A549 (cell line): ENCODE data around the gene SAXO2. TPM values are rescaled to one million over a fixed set of nuclear protein-coding genes. Genes with fewer than 3 reads are reported as not detected.

Source experiments
- ATAC-seq, 2 experiments: fragments of 200-7000 bp in 1 of 2; fragments of >200 bp in 1 of 2; cut with Nextera tagmentation in 1 of 2; cut with Tn5 transposase in 1 of 2; 3 replicates each; pipeline versions ENCODE4 v1.8.0 to v1.9.1; 2018 to 2020; ENCODE audit warnings: mild to moderate bottlenecking in 1 of 2, moderate library complexity in 1 of 2
- CTCF ChIA-PET: fragments of 300-600 bp; sonication (Branson Sonifier 250); formaldehyde crosslinking; extraction: SDS; loops from one replicate; lab custom pipeline; 2021; ENCODE audit warnings: antibody characterized with exemption, inconsistent platforms; lab: Yijun Ruan, JAX
- POLR2A ChIA-PET: fragments of 350-600 bp; formaldehyde crosslinking; extraction: SDS; loops from one replicate; lab custom pipeline; 2021; ENCODE audit warnings: antibody characterized with exemption, inconsistent platforms; lab: Yijun Ruan, JAX
- DNase-seq, 2 experiments: peaks; one replicate each; pipeline versions ENCODE4 v3.0.0 to v3.0.0-alpha.2; 2011 to 2016; ENCODE audit warnings: low read depth in 1 of 2, low spot score in 1 of 2
- FAIRE-seq: peaks from 2 replicates; lab custom pipeline; 2011; peaks lifted over from hg19 to GRCh38; lab: Jason Lieb, UNC
- H3K27ac ChIP-seq, 2 experiments: fragments of >200 bp; sonication (Bioruptor Twin); formaldehyde crosslinking; 3 replicates each; pipeline ENCODE4 v1.5.1; 2016 to 2017
- H3K4me1 ChIP-seq: fragments of >200 bp; sonication (Bioruptor Twin); formaldehyde crosslinking; 3 replicates; pipeline ENCODE4 v1.6.1; 2016
- H3K4me2 ChIP-seq: fragments of >200 bp; sonication (Bioruptor Twin); formaldehyde crosslinking; 3 replicates; pipeline ENCODE4 v1.6.1; 2016
- H3K4me3 ChIP-seq: fragments of >200 bp; sonication (Bioruptor Twin); formaldehyde crosslinking; 3 replicates; pipeline ENCODE4 v1.5.1; 2016
- H3K9me3 ChIP-seq: fragments of >200 bp; sonication (Bioruptor Twin); formaldehyde crosslinking; 3 replicates; pipeline ENCODE4 v1.6.1; 2016
- BHLHE40 ChIP-seq: IDR thresholded peaks from 2 replicates; pipeline ENCODE4 v1.6.1; 2012; ENCODE audit warnings: low read depth, low read length, inconsistent platforms
- CEBPB ChIP-seq, 2 experiments: fragments of >200 bp in 1 of 2; sonication (Bioruptor Twin) in 1 of 2; formaldehyde crosslinking in 1 of 2; IDR thresholded peaks; 2 replicates each; pipeline ENCODE4 v1.6.1; 2012 to 2016
- EHMT2 ChIP-seq: fragments of 200-600 bp; sonication (generic); IDR thresholded peaks from 2 replicates; pipeline ENCODE4 v1.6.1; 2016; ENCODE audit warnings: antibody characterized with exemption, low read depth, mild to moderate bottlenecking, moderate library complexity
- FOSL2 ChIP-seq, 2 experiments: fragments of 450-650 bp in 1 of 2; fragments of >200 bp in 1 of 2; sonication (Bioruptor Twin) in 1 of 2; formaldehyde crosslinking; IDR thresholded peaks; 2 replicates each; pipeline versions ENCODE4 v1.5.0 to v1.6.1; 2016 to 2020; ENCODE audit warnings: mild to moderate bottlenecking in 1 of 2, moderate library complexity in 1 of 2
- HEYL ChIP-seq: fragments of 250-450 bp; sonication (Bioruptor Pico); IDR thresholded peaks from 2 replicates; pipeline ENCODE4 v1.8.0; 2021; ENCODE audit warnings: mild to moderate bottlenecking, moderate library complexity
- HOXA7 ChIP-seq: fragments of 250-450 bp; sonication (Bioruptor Pico); IDR thresholded peaks from 2 replicates; pipeline ENCODE4 v1.5.0; 2020; ENCODE audit warnings: mild to moderate bottlenecking, moderate library complexity
- HOXB13 ChIP-seq: fragments of 250-450 bp; sonication (Bioruptor Pico); IDR thresholded peaks from 2 replicates; pipeline ENCODE4 v1.5.0; 2020; ENCODE audit warnings: low read depth, mild to moderate bottlenecking, moderate library complexity
- HOXB5 ChIP-seq: fragments of 250-450 bp; sonication (Bioruptor Pico); IDR thresholded peaks from 2 replicates; pipeline ENCODE4 v1.5.0; 2020; ENCODE audit warnings: mild to moderate bottlenecking, moderate library complexity
- JUN ChIP-seq, 2 experiments: fragments of >200 bp; sonication (Bioruptor Twin); formaldehyde crosslinking; IDR thresholded peaks; 2 replicates in 1 of 2; 3 replicates in 1 of 2; pipeline ENCODE4 v1.6.1; 2016 to 2017
- KDM1A ChIP-seq: fragments of 200-600 bp; sonication (generic); IDR thresholded peaks from 2 replicates; pipeline ENCODE4 v1.6.1; 2016; ENCODE audit warnings: low read depth, mild to moderate bottlenecking
- KDM5A ChIP-seq: fragments of 200-600 bp; sonication (generic); IDR thresholded peaks from 2 replicates; pipeline ENCODE4 v1.6.1; 2016; ENCODE audit warnings: antibody characterized with exemption, mild to moderate bottlenecking
- MYC ChIP-seq: IDR thresholded peaks from 2 replicates; pipeline ENCODE4 v1.6.1; 2012; ENCODE audit warnings: mild to moderate bottlenecking, inconsistent platforms, low read length, improper control_type of control experiment, borderline replicate concordance
- NPAS2 ChIP-seq: fragments of 250-450 bp; sonication (Bioruptor Pico); IDR thresholded peaks from 2 replicates; pipeline ENCODE4 v1.8.0; 2022; ENCODE audit warnings: mild to moderate bottlenecking, moderate library complexity, borderline replicate concordance
- NR3C1 ChIP-seq: fragments of >200 bp; sonication (Bioruptor Twin); formaldehyde crosslinking; IDR thresholded peaks from 3 replicates; pipeline ENCODE4 v1.6.1; 2017
- PHF8 ChIP-seq: fragments of 200-600 bp; sonication (generic); IDR thresholded peaks from 2 replicates; pipeline ENCODE4 v1.6.1; 2016; ENCODE audit warnings: low read depth, mild to moderate bottlenecking, antibody characterized with exemption, moderate library complexity, borderline replicate concordance
- RARB ChIP-seq: fragments of 250-450 bp; sonication (Bioruptor Pico); IDR thresholded peaks from 2 replicates; pipeline ENCODE4 v1.8.0; 2021; ENCODE audit warnings: mild to moderate bottlenecking, moderate library complexity
- RCOR1 ChIP-seq: fragments of 150-350 bp; IDR thresholded peaks from 2 replicates; pipeline ENCODE4 v1.6.1; 2014; ENCODE audit warnings: antibody characterized with exemption, low read length, low read depth
- RFX5 ChIP-seq: fragments of 450-650 bp; IDR thresholded peaks from 2 replicates; pipeline ENCODE4 v1.7.1; 2014; ENCODE audit warnings: antibody characterized with exemption, mild to moderate bottlenecking, moderate library complexity
- RNF2 ChIP-seq: fragments of 200-600 bp; sonication (generic); IDR thresholded peaks from 2 replicates; pipeline ENCODE4 v1.6.1; 2016; ENCODE audit warnings: low read depth, mild to moderate bottlenecking, antibody characterized with exemption, moderate library complexity, borderline replicate concordance
- SMC3 ChIP-seq: fragments of >200 bp; sonication (Bioruptor Twin); formaldehyde crosslinking; IDR thresholded peaks from 3 replicates; pipeline ENCODE4 v1.6.1; 2018; ENCODE audit warnings: inconsistent platforms
- TP53 ChIP-seq: fragments of 250-450 bp; sonication (Bioruptor Pico); IDR thresholded peaks from 2 replicates; pipeline ENCODE4 v1.5.0; 2021; ENCODE audit warnings: mild to moderate bottlenecking, moderate library complexity
- ZFP36 ChIP-seq: fragments of 450-650 bp; IDR thresholded peaks from 2 replicates; pipeline ENCODE4 v1.6.1; 2014; ENCODE audit warnings: borderline replicate concordance; ENCODE audit not compliant: partially characterized antibody
- WGBS: methylation state at CpG from one replicate; pipeline ENCODE4 v1.1.6; 2017; ENCODE audit errors: missing lambda C conversion rate; 5-methylcytosine and 5-hydroxymethylcytosine counted together
- polyA plus RNA-seq, 4 experiments: library from polyadenylated mRNA; depleted of rRNA in 3 of 4; stranded (reverse); fragments of >200 nt; fragmentation: RNase III in 1 of 4; extraction: RNeasy Plus Mini Kit Qiagen cat#74134 plus additional on column Dnase treatment in 1 of 4; gene quantifications; 2 replicates in 3 of 4; 3 replicates in 1 of 4; pipeline ENCODE4 v1.2.3, GENCODE V29; 2011 to 2017
- TF ChIP-seq, protein P1 (sequence below): fragments of >200 bp; sonication (Bioruptor Twin); formaldehyde crosslinking; IDR thresholded peaks from 2 replicates; pipeline ENCODE4 v1.6.1; 2016
- TF ChIP-seq, protein P2 (sequence below): fragments of 200-600 bp; sonication (generic); IDR thresholded peaks from 2 replicates; pipeline ENCODE4 v1.6.1; 2016; ENCODE audit warnings: antibody characterized with exemption, mild to moderate bottlenecking, moderate library complexity
- TF ChIP-seq, protein P3 (sequence below): IDR thresholded peaks from 2 replicates; pipeline ENCODE4 v1.6.1; 2012
- TF ChIP-seq, protein P4 (sequence below): fragments of 150-350 bp; IDR thresholded peaks from 2 replicates; pipeline ENCODE4 v1.6.1; 2014; ENCODE audit warnings: low read depth, mild to moderate bottlenecking, low read length
- TF ChIP-seq, protein P5 (sequence below): IDR thresholded peaks from 2 replicates; pipeline ENCODE4 v1.6.1; 2012
- TF ChIP-seq, protein P6 (sequence below): IDR thresholded peaks from 2 replicates; pipeline ENCODE4 v1.6.1; 2012; ENCODE audit warnings: low read depth, borderline replicate concordance

Gene SAXO2
- polyA plus RNA-seq, 2 of the 4 experiments (the other 2 are of a cell fraction) = 1.1 to 2.5 TPM

DNA sequence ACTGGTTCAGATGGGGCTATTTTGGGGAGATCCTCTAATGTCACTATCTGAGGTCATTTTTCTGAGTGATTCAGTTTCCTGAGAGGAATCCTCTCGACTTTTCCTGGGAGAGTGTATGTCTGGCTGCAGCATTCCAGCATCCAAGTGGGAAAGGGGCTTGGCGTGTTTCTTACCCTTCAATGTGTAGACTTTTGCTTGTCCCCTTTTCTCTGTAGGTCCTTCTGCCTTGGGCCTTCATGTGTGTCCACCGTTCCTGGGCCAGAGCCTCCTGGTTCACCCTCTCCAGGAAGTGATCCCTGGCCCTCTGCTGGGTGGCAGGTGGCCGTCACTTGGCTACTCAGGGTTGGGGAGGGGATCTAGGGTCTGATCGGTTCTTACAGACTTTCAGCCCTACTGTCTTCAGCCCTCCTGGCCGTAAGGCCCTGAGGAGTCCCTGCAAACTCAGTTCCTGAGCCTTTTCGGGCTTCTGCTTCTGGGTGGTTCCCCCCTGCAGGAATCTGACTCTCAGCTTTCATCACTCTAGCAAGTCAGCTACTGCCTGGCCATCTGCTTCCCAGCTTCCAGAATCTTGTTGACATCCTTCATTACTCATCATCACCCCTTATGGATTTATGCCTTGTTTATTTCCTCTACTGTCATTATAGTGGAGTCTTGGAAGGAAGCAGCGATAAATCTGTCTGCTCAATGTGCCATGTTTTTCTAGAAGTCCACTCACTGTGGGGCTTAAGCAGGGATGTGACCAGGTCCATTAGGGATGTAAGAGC lies 50.1 kb downstream of the SAXO2 start:
- 64% methylated on average over 8 of the region's 8 CpGs for WGBS
- ChIA-PET CTCF (no interaction called here), POLR2A (no interaction called here)
- ATAC-seq = no peak; a peak in 1 of 6 replicates
- Histone ChIP-seq H3K4me2 (no peak overlapping the region), H3K9me3 (peaks cover 11% of the 10 kb centered on the region; the same call in 2 of the 3 replicates), H3K4me1 (no peaks in the 10 kb centered on the region), H3K4me3 (no peak overlapping the region), H3K27ac (no peak overlapping the region)
- no peak for FAIRE-seq
- DNase-seq = no peak
- TF ChIP-seq KDM1A (no peak), HOXA7 (CRISPR knock-in tag) (no peak), RCOR1 (no peak), EHMT2 (no peak), NPAS2 (CRISPR knock-in tag) (no peak), HOXB5 (CRISPR knock-in tag) (no peak), JUN (IDR thresholded peaks at IDR 0.05) (no peak), MYC (no peak), SMC3 (no peak), CEBPB (IDR thresholded peaks at IDR 0.05) (no peak), TP53 (CRISPR knock-in tag) (no peak), BHLHE40 (no peak), ZFP36 (no peak), RFX5 (no peak), HEYL (CRISPR knock-in tag) (no peak)
- TF ChIP-seq, protein P1, sequence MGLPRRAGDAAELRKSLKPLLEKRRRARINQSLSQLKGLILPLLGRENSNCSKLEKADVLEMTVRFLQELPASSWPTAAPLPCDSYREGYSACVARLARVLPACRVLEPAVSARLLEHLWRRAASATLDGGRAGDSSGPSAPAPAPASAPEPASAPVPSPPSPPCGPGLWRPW = no peak
- TF ChIP-seq, protein P2, sequence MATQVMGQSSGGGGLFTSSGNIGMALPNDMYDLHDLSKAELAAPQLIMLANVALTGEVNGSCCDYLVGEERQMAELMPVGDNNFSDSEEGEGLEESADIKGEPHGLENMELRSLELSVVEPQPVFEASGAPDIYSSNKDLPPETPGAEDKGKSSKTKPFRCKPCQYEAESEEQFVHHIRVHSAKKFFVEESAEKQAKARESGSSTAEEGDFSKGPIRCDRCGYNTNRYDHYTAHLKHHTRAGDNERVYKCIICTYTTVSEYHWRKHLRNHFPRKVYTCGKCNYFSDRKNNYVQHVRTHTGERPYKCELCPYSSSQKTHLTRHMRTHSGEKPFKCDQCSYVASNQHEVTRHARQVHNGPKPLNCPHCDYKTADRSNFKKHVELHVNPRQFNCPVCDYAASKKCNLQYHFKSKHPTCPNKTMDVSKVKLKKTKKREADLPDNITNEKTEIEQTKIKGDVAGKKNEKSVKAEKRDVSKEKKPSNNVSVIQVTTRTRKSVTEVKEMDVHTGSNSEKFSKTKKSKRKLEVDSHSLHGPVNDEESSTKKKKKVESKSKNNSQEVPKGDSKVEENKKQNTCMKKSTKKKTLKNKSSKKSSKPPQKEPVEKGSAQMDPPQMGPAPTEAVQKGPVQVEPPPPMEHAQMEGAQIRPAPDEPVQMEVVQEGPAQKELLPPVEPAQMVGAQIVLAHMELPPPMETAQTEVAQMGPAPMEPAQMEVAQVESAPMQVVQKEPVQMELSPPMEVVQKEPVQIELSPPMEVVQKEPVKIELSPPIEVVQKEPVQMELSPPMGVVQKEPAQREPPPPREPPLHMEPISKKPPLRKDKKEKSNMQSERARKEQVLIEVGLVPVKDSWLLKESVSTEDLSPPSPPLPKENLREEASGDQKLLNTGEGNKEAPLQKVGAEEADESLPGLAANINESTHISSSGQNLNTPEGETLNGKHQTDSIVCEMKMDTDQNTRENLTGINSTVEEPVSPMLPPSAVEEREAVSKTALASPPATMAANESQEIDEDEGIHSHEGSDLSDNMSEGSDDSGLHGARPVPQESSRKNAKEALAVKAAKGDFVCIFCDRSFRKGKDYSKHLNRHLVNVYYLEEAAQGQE = no peak

DNA sequence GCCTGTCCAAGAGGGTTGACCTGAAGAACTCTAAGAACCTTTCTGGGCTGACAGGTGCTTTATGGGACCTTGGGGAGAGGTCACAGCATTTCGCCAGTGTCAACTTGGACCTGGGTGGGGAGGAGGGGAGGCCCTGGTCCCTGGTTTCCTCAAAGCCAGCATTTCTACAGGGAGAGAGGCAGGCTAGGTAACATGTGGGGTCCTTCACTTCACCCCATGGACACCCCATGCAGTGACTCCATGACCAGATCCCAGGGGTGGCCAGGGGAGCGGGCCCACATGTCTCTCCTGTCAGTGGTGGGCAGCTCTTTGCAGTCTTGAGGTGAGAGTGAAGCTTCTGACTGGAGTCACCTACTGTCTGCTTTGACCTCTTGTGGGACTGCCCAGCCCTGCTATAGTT lies 50.8 kb downstream of the SAXO2 start:
- H3K9me3 ChIP-seq = peaks cover 11% of the 10 kb centered on the region; the same call in 2 of the 3 replicates
- no peak for TF ChIP-seq KDM5A
- TF ChIP-seq HOXA7 (CRISPR knock-in tag) = no peak
- no peak for TF ChIP-seq RNF2
- TF ChIP-seq, protein P3, sequence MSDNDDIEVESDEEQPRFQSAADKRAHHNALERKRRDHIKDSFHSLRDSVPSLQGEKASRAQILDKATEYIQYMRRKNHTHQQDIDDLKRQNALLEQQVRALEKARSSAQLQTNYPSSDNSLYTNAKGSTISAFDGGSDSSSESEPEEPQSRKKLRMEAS = no peak
- TF ChIP-seq, protein P4, sequence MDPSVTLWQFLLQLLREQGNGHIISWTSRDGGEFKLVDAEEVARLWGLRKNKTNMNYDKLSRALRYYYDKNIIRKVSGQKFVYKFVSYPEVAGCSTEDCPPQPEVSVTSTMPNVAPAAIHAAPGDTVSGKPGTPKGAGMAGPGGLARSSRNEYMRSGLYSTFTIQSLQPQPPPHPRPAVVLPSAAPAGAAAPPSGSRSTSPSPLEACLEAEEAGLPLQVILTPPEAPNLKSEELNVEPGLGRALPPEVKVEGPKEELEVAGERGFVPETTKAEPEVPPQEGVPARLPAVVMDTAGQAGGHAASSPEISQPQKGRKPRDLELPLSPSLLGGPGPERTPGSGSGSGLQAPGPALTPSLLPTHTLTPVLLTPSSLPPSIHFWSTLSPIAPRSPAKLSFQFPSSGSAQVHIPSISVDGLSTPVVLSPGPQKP = no peak
- TF ChIP-seq, protein P5, sequence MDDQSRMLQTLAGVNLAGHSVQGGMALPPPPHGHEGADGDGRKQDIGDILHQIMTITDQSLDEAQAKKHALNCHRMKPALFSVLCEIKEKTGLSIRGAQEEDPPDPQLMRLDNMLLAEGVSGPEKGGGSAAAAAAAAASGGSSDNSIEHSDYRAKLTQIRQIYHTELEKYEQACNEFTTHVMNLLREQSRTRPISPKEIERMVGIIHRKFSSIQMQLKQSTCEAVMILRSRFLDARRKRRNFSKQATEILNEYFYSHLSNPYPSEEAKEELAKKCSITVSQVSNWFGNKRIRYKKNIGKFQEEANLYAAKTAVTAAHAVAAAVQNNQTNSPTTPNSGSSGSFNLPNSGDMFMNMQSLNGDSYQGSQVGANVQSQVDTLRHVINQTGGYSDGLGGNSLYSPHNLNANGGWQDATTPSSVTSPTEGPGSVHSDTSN = no peak
- TF ChIP-seq, protein P6, sequence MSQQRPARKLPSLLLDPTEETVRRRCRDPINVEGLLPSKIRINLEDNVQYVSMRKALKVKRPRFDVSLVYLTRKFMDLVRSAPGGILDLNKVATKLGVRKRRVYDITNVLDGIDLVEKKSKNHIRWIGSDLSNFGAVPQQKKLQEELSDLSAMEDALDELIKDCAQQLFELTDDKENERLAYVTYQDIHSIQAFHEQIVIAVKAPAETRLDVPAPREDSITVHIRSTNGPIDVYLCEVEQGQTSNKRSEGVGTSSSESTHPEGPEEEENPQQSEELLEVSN = no peak
- no peak for TF ChIP-seq FOSL2 (IDR thresholded peaks at IDR 0.05)
- TF ChIP-seq FOSL2 (CRISPR knock-in tag; IDR thresholded peaks at IDR 0.05) = no peak
- TF ChIP-seq HOXB13 (CRISPR knock-in tag) = no peak
- no peak for TF ChIP-seq RARB (CRISPR knock-in tag)
- TF ChIP-seq PHF8 = no peak
- TF ChIP-seq NR3C1 = no peak
- ChIA-PET CTCF (no interaction called here), POLR2A (no interaction called here)
- no peaks in the 10 kb centered on the region for H3K4me1 ChIP-seq
- FAIRE-seq = no peak
- H3K4me2 ChIP-seq = no peak overlapping the region
- DNase-seq = no peak
- 85% methylated on average over 1 of the region's 2 CpGs for WGBS
- no peak for ATAC-seq
- H3K4me3 ChIP-seq = no peak overlapping the region
- H3K27ac ChIP-seq = no peak overlapping the region
